ENCODE measurements around the gene KRTAP5-7.
"Not testable (repeated sequence)": the region's sequence is repeated elsewhere in the genome, so short reads cannot be mapped to it uniquely, and the experiment has no call there.

KRTAP5-7 gene, protein sequence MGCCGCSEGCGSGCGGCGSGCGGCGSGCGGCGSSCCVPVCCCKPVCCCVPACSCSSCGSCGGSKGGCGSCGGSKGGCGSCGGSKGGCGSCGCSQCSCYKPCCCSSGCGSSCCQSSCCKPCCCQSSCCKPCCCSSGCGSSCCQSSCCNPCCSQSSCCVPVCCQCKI

DNA sequence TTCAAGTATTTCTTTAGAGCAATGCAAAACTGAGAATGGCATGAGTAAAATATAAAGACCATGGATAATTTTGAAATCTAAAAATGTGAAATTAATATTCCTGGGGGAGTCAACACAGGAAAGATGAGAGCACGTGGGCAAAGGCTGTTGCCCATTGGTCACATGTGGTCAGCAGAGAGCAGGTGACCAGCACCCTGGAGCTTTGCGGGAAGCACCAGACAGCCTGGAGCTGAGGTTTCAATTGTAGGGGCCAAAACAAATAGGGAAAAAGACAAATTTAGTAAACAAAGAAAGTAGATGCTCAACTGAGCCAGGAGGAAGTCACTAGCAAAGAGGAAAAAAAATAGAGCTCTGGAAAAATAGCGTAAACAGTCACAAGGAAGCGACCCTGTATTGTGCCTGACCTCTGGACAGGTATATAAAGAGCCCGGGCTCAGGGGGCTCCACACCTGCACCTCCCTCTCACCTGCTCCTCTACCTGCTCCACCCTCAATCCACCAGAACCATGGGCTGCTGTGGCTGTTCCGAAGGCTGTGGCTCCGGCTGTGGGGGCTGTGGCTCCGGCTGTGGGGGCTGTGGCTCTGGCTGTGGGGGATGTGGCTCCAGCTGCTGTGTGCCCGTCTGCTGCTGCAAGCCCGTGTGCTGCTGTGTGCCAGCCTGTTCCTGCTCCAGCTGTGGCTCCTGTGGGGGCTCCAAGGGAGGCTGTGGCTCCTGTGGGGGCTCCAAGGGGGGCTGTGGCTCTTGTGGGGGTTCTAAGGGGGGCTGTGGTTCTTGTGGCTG, at the start of gene KRTAP5-7:
TSS of gene KRTAP5-7 (plus strand) at position 472 of the 780 bp plus-strand sequence. CDS start at position 506, 34 bp downstream.
- DNase-seq (ENCODE audit: low spot score): not testable (repeated sequence)

DNA sequence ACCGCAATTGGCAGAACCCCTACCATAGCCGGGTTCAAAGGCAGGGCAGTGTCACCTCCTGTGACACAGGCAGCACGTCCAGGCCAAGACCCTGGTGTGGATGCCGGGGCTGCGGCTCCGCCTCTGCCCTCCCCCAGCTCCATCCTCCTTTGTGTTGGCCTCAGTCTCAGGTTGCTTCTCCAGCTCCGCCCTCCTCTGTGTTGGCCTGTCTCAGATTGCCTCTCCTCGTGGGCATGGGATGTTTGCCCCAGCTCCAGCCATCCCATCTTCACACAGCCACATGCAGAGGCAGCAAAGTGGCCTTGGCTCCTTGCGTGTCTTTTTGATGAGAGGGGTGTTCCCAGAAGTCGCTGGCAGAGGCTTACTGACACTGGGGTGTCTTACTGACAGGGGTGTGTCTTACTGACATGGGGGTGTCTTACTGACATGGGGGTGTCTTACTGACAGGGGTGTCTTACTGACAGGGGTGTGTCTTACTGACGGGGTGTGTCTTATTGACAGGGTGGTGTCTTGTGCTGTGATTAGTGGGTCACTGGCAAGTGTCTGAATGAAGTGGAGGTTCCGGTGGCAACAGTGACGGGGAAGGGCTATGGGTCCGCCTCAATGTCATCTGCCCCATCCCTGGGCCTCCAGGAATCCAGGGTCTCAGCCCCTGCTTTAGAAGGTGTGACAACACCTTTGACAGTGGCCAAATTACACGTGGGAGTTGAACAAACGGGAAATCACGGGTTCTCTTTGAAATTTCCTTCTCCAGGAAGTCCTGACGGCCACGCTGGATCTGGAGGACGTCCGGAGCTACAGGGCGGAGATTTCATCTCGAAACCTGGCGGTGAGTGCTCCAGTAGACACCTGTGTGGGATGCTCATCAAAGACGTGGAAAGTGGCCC, 49.2 kb upstream of the KRTAP5-7 start:
- no peak for DNase-seq (ENCODE audit: low spot score)

DNA sequence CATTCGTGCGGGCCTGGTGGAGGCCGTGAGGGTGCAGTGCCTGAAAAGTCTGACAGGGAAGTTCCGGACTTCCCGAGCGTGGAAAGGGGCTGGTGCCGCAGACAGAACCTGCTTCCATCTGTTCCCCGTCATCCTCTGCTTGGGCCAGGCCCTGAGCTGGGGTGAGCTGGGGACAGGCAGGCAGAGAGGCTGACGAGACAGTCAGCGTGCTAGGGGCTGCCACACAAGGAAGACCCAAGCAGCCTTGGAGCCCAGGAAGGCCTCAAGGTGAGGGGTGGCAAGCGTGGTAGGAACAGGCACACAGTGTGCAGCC, 48.6 kb upstream of the KRTAP5-7 start:
- no peak for DNase-seq (ENCODE audit: low spot score)

DNA sequence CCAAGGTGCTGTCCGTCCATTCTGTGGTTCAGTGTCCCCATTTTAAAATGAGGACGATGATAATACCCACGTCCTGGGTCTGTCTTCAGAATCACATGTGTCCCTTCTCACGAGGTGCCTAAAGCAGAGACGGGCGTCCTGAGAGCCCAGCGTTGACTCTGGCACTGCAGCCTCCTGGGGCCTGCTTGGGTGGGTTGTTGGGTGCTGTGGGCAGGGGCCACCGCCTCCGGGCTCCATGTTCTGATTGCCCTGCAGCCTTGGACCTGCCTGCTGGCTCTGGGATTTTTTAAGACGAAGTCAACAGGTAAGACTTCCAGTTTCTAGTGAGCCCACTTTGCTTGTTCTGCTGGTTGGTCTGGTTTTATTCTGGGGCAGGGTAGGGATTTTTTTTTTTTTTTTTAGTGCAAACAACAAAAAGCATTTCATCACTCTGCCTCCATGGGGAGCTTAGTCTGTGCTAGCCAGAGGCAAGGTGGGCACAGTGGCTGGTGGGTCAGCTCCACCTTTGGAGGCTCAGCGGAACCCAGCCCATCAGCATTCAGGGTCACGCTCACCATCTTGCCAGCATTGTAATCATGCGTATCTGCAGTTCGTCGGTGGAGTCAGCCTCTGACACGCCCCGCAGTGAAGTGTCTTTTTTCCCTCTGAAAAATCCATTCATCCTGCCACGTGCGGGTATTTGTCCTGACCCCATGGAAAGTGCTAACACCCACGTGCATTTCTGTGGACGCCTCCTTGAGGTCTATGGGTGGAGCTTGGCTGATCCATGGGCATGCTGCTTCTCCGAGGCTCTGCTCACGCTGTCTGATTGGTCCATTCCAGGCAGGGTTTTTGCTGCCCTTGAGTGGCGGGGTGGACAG, 45.7 kb upstream of the KRTAP5-7 start:
- DNase-seq (ENCODE audit: low spot score): no peak

DNA sequence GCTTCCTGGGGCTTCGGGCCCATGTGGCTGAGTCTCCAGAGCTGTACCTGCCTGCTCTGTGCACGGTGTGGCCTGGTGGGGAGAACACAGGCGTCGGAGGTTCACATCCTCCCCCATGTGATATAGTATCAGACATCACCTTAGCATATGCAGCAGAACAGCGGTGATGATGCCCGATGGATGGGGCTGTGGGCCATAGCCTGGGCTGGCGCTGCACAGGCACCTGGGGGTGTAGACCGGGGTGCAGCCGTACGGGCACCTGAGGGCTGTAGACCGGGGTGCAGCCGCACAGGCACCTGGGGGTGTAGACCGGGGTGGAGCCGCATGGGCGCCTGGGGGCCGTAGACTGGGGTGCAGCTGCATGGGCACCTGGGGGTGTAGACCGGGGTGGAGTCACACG, 44.9 kb upstream of the KRTAP5-7 start:
- no peak for DNase-seq (ENCODE audit: low spot score)

DNA sequence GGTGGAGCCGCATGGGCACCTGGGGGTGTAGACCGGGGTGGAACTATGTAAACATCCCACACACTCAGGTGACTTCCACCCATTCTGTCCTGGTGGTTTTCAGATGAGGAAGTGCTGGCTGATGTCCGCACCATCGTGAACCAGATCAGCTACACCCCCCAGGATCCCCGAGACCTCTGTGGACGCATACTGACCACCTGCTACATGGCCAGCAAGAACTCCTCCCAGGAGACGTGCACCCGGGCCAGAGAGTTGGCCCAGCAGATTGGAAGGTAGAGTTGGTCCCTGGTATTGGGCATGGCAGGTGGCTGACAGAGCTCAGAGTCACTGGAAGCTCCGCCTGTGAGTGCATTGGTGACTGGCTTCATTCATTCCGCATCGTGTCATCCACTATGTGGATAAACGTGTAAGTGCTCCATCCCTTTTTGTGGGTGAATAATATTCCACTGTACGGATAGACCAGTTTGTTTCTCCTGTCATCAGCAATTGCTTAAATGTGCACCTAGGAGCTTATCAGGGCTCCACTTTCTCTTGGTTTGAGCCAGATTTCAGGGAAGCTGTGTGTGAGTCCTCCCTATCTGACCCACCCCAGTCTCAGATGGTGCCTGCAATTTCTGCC, 44.2 kb upstream of the KRTAP5-7 start:
- DNase-seq (ENCODE audit: low spot score): no peak

DNA sequence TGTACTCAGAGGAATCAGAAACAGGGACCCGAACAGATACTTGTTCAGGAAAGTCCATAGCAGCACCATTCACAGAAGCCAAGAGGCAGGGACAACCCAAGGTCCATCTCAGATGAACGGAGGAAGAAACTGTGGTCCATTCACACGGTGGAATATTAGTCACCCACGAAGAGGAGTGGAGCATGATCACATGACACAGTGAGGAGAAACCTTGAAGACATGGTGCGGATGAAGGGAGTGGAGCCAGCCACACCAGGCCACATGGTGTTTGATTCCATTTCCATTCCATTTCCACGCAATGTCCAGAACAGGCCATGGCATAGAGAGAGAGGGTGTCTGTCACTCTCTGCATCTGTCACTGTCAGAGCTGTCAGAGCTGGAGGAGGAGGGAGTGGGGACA, 43.4 kb upstream of the KRTAP5-7 start:
- no peak for DNase-seq (ENCODE audit: low spot score)

DNA sequence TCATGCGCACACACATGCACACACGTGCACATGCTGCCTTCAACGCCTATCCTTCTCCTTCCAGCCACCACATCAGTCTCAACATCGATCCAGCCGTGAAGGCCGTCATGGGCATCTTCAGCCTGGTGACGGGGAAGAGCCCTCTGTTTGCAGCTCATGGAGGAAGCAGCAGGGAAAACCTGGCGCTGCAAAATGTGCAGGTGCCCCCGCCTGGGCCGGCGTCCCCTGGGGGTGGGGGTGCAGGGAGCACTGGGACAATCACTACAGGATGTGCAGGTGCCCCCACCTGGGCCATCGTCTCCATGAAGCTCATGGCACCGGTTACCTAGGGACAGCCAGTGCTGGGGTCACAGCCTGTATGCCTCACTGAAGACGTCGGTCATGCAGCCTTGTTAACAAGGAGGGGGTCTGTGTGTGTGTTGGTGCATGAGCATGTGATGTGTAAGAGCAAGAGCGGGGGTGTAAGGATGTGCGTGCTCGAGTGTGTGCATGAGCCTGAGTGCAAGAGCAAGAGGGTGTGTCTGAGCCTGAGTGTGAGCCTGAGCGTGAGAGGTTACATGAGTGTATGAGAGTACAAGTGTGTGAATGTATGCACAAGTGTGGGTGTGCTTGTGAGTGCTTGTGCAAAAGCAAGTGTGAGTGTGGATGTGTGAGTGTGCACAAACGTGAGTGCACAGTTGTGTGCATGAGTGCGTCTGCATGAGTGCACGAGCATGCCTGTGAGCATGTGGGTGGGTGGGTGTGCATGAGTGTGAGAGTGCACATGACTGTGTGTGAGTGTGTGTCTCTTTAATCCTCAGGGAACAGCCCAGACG, 42.6 kb upstream of the KRTAP5-7 start:
- DNase-seq (ENCODE audit: low spot score): no peak

DNA sequence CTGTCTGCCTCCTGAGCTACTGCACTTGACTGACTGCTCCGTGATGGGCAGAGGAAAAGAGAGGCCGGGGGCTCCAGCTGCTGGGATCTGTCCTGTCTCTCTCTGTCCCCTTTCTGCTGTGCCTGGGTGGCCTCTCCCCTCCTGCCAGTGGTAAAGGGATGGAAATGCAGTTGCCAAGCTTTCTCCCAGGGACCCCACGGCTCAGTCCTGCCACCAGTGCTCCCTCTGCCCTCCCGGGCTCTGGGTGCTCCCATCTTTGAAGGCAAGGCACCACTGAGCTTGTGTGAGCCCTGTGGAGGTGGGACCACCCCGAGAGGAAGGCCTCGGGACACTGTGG, 42.0 kb upstream of the KRTAP5-7 start:
- DNase-seq (ENCODE audit: low spot score): no peak

DNA sequence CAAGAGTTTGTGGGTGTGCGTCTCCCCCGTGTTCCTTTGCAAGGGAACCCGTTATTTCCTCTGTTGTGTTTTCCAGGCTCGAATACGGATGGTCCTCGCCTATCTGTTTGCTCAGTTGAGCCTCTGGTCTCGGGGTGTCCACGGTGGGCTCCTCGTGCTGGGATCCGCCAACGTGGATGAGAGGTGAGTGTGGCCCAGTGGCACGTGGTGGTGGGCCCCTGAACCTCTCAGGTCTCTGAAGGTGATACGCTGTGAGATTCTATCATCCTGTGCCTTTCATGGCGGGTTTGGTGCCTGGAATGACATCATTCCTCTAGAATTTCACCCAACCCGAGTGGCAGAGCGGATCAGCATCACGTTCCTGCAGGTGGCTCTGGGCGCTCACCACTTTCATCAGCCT, 41.6 kb upstream of the KRTAP5-7 start:
- no peak for DNase-seq (ENCODE audit: low spot score)

DNA sequence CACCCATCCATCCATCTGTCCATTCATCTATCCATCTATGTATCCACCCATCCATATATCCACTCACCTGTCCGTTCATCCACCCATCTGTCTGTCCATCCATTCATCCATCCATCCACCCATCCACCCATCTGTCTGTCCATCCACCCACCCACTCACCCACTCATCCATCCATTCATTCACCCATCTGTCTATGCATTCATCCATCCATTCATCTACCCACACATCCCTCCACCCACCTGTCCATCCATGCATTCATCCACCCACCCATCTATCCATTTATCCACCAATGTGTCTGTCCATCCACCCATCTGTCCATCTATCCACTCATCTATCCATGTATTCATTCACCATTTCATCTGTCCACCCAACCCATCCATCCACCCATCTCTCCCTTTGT, 40.7 kb upstream of the KRTAP5-7 start:
- no peak for DNase-seq (ENCODE audit: low spot score)

DNA sequence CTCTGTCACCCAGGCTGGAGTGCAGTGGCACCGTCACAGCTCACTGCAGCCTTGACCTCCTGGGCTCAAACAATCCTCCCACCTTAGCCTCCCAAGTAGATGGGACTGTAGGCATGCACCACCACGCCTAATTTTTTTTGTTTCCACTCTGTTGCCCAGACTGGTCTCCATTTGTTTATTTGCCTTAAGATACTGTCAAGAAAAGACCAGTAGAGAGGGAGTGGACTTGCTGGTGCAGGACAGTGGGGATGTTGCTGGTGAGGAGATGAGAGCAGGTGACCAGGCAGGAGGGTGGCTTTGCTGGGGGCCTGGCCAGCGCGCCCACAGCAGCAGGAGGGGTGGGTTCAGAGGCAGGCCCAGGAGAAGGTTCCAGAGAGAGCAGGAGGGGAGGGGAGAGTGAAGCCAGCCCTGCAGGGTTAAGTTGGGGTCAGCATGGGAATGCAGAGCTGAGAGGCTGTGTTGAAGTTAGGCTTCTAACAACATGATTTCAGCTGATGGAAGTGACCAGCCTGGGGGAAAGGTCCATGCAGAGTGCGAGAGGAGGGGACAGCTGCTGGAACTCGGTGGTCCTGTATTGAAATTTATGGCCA, 38.3 kb upstream of the KRTAP5-7 start:
- DNase-seq (ENCODE audit: low spot score): no peak

DNA sequence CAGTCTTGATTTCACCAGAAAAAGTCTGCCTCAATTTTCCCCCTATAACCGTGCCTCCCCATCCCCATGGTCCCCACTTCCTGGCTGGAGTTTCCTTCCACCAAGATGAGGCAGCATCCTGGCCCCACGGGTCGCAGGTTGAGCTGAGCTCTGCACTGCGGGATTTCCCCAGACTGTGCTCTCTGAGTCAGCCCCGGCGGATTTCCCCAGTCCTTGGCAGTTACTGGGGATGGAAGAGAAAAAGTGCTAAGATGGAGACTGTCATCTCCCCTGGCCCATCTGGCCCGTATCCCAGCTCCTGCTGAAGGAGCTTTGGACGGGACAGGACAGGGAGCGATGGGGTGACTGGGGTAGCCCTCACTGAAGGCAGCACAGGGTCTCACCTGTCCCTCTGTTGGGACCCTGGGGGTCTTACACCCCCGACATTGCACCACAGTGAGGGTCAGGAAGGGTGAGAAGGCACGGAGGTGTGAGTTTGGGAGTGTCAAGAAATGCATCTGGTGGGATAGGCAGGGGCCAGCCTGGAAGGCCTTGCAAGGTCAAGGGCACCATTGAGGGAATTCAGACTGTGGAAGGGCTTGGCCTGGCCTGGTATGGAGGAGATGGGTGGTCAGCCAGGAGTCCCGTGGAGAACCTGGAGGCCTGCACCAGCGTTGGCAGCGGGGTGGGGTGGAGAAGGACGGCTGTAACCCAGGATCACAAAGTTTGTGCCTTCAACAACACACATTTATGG, 37.6 kb upstream of the KRTAP5-7 start:
- DNase-seq (ENCODE audit: low spot score): no peak

DNA sequence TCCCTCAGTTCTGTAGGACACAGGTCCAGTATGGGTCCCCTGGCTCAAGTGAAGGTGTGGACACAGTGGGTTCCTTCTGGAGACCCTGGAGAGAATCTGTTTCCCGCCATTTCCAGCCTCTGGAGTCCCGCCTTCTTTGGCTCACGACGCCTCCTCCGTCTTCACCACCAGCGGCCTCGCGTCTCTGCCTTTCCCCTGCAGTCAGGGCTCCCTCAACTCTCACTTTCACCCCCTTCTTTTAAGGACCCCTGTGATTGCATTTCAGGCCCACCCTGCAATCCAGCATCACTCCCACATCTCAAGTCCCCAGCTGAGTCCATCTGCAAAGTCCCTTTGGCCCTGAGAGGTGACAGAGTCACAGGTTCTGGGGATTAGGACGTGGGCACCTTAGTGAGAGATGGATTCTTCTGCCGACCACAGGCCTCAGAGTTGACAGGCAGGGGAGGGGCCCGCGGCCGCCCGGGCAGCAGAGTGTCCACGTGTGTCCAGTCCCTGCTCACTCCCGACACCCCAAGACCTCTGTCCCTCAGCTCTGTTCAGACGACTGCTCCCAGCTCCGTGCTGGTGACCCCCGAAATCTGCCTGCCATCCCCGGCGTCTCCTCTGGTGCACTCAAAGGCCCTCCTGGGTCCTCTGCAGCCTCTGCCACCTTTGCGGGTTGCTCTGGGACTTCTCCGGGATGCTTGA, 36.9 kb upstream of the KRTAP5-7 start:
- no peak for DNase-seq (ENCODE audit: low spot score)

DNA sequence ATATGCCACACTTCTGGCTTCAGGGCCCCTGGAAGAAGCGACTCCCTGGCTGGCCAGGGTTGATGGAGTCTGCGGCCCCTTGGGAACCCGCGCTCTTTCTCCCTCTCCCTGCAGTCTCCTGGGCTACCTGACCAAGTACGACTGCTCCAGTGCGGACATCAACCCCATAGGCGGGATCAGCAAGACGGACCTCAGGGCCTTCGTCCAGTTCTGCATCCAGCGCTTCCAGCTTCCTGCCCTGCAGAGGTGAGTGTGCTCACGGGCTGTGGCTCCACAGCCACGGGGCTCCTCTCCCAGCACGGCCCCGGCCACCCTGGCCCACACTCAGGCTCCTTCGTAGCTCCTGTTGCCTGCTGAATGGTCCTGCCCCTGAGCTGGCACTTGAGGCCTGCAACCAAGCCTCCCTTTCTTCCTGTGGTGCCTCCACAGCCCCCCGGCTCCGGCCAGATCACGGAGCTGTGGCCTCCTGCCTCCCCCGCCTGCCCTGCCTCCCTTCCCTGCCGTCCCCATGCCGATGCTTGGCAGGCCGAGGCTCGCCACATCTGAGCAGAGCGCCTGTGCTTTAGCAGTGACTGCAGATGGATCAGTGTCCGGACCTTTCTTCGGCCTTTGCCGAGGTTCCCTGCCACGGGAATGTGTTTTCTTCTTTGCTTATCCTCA, 36.2 kb upstream of the KRTAP5-7 start:
- DNase-seq (ENCODE audit: low spot score): no peak

DNA sequence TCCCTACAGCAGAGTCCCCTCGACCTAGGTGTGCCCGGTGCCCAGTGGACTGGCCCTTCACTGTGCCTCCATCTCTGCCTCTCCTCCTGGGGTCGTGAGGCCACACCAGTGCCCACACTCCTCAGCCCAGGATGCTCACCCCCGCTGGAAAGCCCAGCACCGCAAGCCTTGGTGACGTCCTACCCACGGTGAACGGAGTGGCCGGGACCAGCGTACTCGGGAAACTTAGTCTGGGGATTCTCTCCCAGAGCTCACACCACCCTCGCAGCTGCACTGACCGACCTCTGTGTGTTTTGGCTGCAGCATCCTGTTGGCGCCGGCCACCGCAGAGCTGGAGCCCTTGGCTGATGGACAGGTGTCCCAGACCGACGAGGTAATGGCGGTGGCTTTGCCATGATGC, 35.5 kb upstream of the KRTAP5-7 start:
- no peak for DNase-seq (ENCODE audit: low spot score)

DNA sequence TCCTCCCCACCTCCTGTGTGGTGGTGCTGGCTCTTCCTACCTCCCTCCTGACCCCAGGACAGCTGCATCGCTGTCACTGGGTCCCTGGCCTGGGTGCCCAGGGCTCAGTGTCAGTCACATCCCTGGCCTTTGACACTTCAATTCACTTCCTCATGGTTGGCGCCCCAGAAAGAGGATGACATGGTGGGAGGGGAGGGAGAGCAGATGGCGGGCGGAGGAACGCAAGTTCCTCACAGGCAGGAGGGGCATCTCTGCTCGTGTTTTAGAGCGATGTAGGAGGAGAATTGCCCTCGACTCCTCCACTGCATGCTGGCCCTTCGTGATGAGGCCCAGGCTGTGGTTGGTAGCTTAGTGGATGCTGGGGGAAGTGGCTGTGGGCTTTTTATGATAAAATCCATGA, 35.1 kb upstream of the KRTAP5-7 start:
- no peak for DNase-seq (ENCODE audit: low spot score)
